Osteoblast (primary cell): ENCODE results near the gene RBM17. TPM values are rescaled to one million over a fixed set of nuclear protein-coding genes. Genes with fewer than 3 reads are reported as not detected.

Experiments
- DNase-seq: peaks from one replicate; pipeline ENCODE4 v3.0.0; 2011; ENCODE audit warnings: low spot score, mixed read lengths; ENCODE audit not compliant: insufficient read length; ENCODE audit errors: missing footprints
- H2AFZ ChIP-seq: 2 replicates; pipeline ENCODE4 v1.6.0; 2011; ENCODE audit warnings: mild to moderate bottlenecking, low read length
- H3K27ac ChIP-seq: 2 replicates; pipeline ENCODE4 v1.5.1; 2011; ENCODE audit warnings: mild to moderate bottlenecking, low read depth, low read length, moderate library complexity
- H3K27me3 ChIP-seq: 2 replicates; pipeline ENCODE4 v1.6.0; 2012; ENCODE audit warnings: mild to moderate bottlenecking, control low read depth, inconsistent platforms, low read length, moderate library complexity; ENCODE audit not compliant: insufficient read depth
- H3K36me3 ChIP-seq: 2 replicates; pipeline ENCODE4 v1.5.1; 2011; ENCODE audit warnings: mild to moderate bottlenecking, low read length, control low read depth, moderate library complexity; ENCODE audit not compliant: insufficient read depth
- H3K4me1 ChIP-seq: 2 replicates; pipeline ENCODE4 v1.5.1; 2011; ENCODE audit warnings: mild to moderate bottlenecking, low read length, control low read depth, moderate library complexity; ENCODE audit not compliant: insufficient read depth
- H3K4me2 ChIP-seq: 2 replicates; pipeline ENCODE4 v1.6.0; 2011; ENCODE audit warnings: mild to moderate bottlenecking, low read length; ENCODE audit not compliant: insufficient read depth
- H3K4me3 ChIP-seq: fragments of 200-600 bp; sonication (generic); 3 replicates; pipeline ENCODE4 v1.5.1; 2012; ENCODE audit warnings: mild to moderate bottlenecking, low read length, inconsistent platforms; ENCODE audit not compliant: insufficient read depth
- H3K79me2 ChIP-seq: 2 replicates; pipeline ENCODE4 v1.6.0; 2012; ENCODE audit warnings: mild to moderate bottlenecking, low read length, control low read depth, inconsistent platforms; ENCODE audit not compliant: insufficient read depth
- H3K9me3 ChIP-seq: 2 replicates; pipeline ENCODE4 v1.5.1; 2011; ENCODE audit warnings: low read depth, low read length, control low read depth
- H4K20me1 ChIP-seq: 2 replicates; pipeline ENCODE4 v1.6.0; 2012; ENCODE audit warnings: mild to moderate bottlenecking, low read length, control low read depth; ENCODE audit not compliant: insufficient read depth
- CTCF ChIP-seq: IDR thresholded peaks from 2 replicates; pipeline ENCODE4 v1.5.1; 2011; ENCODE audit warnings: mild to moderate bottlenecking, low read depth, low read length, moderate library complexity; ENCODE audit errors: extremely low read depth
- total RNA-seq: library from RNA; depleted of rRNA; stranded (reverse); fragments of >200 nt; gene quantifications from 2 replicates; pipeline ENCODE4 v1.2.3, GENCODE V29; 2012

Gene RBM17
- total RNA-seq, 1 donor: 29.3 TPM

- TF ChIP-seq CTCF: no peak
- Histone ChIP-seq H3K27me3 (peaks cover 10% of the 10 kb centered on the region), H4K20me1 (no peaks in the 10 kb centered on the region), H3K4me1 (peaks cover 6% of the 10 kb centered on the region), H3K4me3 (no peak overlapping the region), H3K4me2 (no peak overlapping the region), H3K9me3 (no peaks in the 10 kb centered on the region), H3K27ac (no peak overlapping the region), H3K36me3 (no peaks in the 10 kb centered on the region), H2AFZ (no peak overlapping the region), H3K79me2 (no peaks in the 10 kb centered on the region)
- no peak for DNase-seq
Measured at GRCh38 chr10:6128087-6128486, 39.3 kb downstream of the RBM17 start.

GRCh38 chr10:6128591-6129251 lies 39.9 kb downstream of the RBM17 start:
- peaks cover 6% of the 10 kb centered on the region for H3K4me1 ChIP-seq
- no peaks in the 10 kb centered on the region for H3K9me3 ChIP-seq
- H2AFZ ChIP-seq: no peak overlapping the region
- no peak overlapping the region for H3K4me3 ChIP-seq
- no peaks in the 10 kb centered on the region for H4K20me1 ChIP-seq
- no peaks in the 10 kb centered on the region for H3K79me2 ChIP-seq
- H3K36me3 ChIP-seq: no peaks in the 10 kb centered on the region
- no peak for DNase-seq
- peaks cover 10% of the 10 kb centered on the region for H3K27me3 ChIP-seq
- no peak overlapping the region for H3K27ac ChIP-seq
- H3K4me2 ChIP-seq: peak overlapping the region; percentile 9
- TF ChIP-seq CTCF: no peak

- H3K27me3 ChIP-seq: peaks cover 10% of the 10 kb centered on the region
- no peak for DNase-seq
- no peak overlapping the region for H3K4me3 ChIP-seq
- H2AFZ ChIP-seq: no peak overlapping the region
- no peaks in the 10 kb centered on the region for H3K9me3 ChIP-seq
- H3K79me2 ChIP-seq: no peaks in the 10 kb centered on the region
- peaks cover 2% of the 10 kb centered on the region for H3K4me1 ChIP-seq
- no peaks in the 10 kb centered on the region for H4K20me1 ChIP-seq
- H3K27ac ChIP-seq: no peak overlapping the region
- no peak overlapping the region for H3K4me2 ChIP-seq
- H3K36me3 ChIP-seq: no peaks in the 10 kb centered on the region
- no peak for TF ChIP-seq CTCF
Measured at GRCh38 chr10:6130848-6131470, 42.1 kb downstream of the RBM17 start.

- Histone ChIP-seq H3K4me2 (no peak overlapping the region), H3K4me1 (peaks cover 14% of the 10 kb centered on the region), H3K27me3 (peaks cover 7% of the 10 kb centered on the region), H3K36me3 (no peaks in the 10 kb centered on the region), H4K20me1 (no peaks in the 10 kb centered on the region), H3K4me3 (no peak overlapping the region), H3K79me2 (no peaks in the 10 kb centered on the region), H2AFZ (no peak overlapping the region), H3K27ac (no peak overlapping the region), H3K9me3 (no peaks in the 10 kb centered on the region)
- no peak for TF ChIP-seq CTCF
- DNase-seq: no peak
Measured at GRCh38 chr10:6133331-6134098, 44.7 kb downstream of the RBM17 start.
